H1 (cell line): ENCODE data around the gene POLG.

Experiments used
- ASH2L ChIP-seq: fragments of 200-600, 300-600 bp; sonication (generic); IDR thresholded peaks from one replicate; pipeline ENCODE4 v1.7.1; 2017; ENCODE audit warnings: low read length
- POU5F1 ChIP-seq: IDR thresholded peaks from 2 replicates; pipeline ENCODE4 v1.6.1; 2011; ENCODE audit warnings: low read depth, mild to moderate bottlenecking, low read length, moderate library complexity
- RAD21 ChIP-seq, 2 experiments: IDR thresholded peaks in 1 of 2; conservative IDR thresholded peaks in 1 of 2; 2 replicates each; pipeline ENCODE4 v1.6.1; 2011; ENCODE audit warnings: low read depth in 2 of 2, low read length in 2 of 2, improper control_type of control experiment in 1 of 2, inconsistent platforms in 1 of 2, mild to moderate bottlenecking in 1 of 2, moderate library complexity in 1 of 2
- RFX5 ChIP-seq: IDR thresholded peaks from 2 replicates; pipeline ENCODE4 v1.6.1; 2011; ENCODE audit warnings: low read depth, low read length, improper control_type of control experiment, borderline replicate concordance
- SIN3A ChIP-seq, 2 experiments: IDR thresholded peaks in 1 of 2; conservative IDR thresholded peaks in 1 of 2; 2 replicates each; pipeline ENCODE4 v1.6.1; 2011 to 2012; ENCODE audit warnings: low read length in 2 of 2, improper control_type of control experiment in 1 of 2, low read depth in 1 of 2, mild to moderate bottlenecking in 1 of 2
- TF ChIP-seq, protein P1 (sequence below): IDR thresholded peaks from 2 replicates; pipeline ENCODE4 v1.6.1; 2012; ENCODE audit warnings: low read length, inconsistent platforms

DNA sequence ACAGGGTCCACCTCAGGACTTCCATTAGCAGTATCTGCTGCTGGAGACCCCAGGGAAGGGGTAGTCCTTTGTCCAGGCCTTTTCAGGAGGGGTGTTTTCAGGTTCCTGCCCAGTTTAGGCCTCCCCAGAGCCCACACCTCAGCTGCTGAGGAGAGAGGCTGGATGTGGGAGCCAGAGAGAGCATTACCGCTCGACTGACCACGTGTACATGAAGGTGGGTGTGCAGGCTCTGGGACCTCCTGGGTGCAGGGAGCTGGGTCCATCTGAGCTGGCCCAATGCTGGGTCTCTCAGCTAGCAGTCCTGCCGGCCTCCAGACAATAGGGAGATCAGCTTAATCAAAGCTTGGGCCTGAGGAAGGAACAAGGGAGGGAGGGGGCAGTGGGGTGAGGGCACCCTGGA is 29.1 kb upstream of the POLG start:
- TF ChIP-seq RAD21 (IDR thresholded peaks at IDR 0.05 in 1 of 2, conservative IDR thresholded peaks at IDR 0.05 in 1 of 2; ENCODE audit: low read depth in 2 of 2, low read length in 2 of 2) (no peak), RFX5 (no peak), ASH2L (no peak), SIN3A (conservative IDR thresholded peaks at IDR 0.05 in 1 of 2, IDR thresholded peaks at IDR 0.05 in 1 of 2; ENCODE audit: low read depth in 1 of 2, low read length in 2 of 2) (no peak), POU5F1 (no peak)
- TF ChIP-seq, protein P1, sequence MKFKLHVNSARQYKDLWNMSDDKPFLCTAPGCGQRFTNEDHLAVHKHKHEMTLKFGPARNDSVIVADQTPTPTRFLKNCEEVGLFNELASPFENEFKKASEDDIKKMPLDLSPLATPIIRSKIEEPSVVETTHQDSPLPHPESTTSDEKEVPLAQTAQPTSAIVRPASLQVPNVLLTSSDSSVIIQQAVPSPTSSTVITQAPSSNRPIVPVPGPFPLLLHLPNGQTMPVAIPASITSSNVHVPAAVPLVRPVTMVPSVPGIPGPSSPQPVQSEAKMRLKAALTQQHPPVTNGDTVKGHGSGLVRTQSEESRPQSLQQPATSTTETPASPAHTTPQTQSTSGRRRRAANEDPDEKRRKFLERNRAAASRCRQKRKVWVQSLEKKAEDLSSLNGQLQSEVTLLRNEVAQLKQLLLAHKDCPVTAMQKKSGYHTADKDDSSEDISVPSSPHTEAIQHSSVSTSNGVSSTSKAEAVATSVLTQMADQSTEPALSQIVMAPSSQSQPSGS: no peak
